Stimulated activated CD4-positive, alpha-beta T cell treated with anti-CD3 and anti-CD28 coated beads, Interleukin-2, amount 100 ng/mL, for 48 hours (primary cell): ENCODE measurements around the gene SAP25.
"Not testable (repeated sequence)": the region's sequence is repeated elsewhere in the genome, so short reads cannot be mapped to it uniquely, and the experiment has no call there.

Experiments
- DNase-seq, 2 donors: peaks; one replicate each; pipeline ENCODE4 v3.0.0-alpha.2; 2020

SAP25 gene

GRCh38 chr7:100528108-100528866, 45.4 kb downstream of the SAP25 start:
- not testable (repeated sequence) for DNase-seq

- DNase-seq: not testable (repeated sequence)
Measured at GRCh38 chr7:100523192-100523591, 50.5 kb downstream of the SAP25 start.
